DMS53 (cell line): ENCODE measurements around the gene SAXO1.
"Not testable (repeated sequence)": the region's sequence is repeated elsewhere in the genome, so short reads cannot be mapped to it uniquely, and the experiment has no call there.

Source experiments
- DNase-seq: peaks from one replicate; lab custom pipeline; 2025; lab: John Stamatoyannopoulos, UW

The SAXO1 gene

DNA sequence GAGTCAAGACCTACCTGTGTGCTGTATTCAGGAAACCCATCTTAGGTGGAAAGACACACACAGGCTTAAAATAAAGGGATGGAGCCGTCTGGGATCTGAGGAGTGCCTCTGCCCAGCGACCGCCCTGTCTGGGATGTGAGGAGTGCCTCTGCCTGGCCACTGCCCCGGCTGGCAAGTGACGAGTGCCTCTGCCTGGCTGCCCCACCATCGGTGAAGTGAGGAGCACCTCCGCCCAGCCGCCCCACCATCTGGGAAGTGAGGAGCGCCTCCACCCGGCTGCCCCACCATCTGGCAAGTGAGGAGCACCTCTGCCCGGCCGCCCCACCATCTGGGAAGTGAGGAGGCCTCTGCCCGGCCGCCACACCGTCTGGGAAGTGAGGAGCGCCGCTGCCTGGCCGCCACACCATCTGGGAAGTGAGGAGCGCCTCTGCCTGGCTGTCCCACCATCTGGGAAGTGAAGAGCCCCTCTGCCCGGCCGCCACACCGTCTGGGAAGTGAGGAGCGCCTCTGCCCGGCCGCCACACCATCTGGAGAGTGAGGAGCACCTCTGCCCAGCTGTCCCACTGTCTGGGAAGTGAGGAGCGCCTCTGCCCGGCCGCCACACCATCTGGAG, 33.7 kb downstream of the SAXO1 start:
- no peak for DNase-seq

DNA sequence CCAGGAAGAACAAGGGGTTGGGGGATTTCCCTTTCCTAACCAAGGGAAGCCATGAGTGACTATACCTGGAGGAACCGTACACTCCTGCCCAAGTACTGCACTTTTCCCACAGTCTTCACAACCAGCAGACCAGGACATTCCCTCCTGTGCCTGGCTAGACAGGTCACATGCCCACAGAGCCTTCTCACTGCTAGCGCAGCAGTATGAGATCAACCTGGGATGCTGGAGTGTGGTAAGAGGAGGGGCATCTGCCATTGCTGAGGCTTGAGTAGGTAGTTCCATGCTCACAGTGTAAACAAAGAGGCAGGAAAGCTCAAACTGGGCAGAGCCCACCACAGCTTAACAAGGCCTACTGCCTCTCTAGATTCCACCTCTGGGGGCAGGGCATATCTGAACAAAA, 35.9 kb downstream of the SAXO1 start:
- DNase-seq: peak; percentile 1

DNA sequence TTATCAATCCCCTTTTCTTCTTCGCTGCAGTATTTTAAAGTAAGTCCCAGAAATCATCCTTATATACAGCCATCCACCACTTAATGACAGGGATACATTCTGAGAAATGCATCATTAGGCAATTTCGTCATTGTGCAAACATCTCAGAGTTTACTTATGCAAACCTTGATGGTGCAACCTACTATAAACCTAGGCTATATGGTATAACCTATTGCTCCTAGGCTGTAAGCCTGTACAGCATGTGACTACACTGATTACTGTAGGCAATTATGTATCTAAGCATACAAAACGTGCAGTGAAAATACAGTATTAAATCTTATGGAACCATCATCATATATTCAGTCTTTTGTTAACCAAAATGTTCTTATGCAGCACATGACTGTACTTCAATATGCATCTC, 36.8 kb downstream of the SAXO1 start:
- peak; percentile 10 for DNase-seq

DNA sequence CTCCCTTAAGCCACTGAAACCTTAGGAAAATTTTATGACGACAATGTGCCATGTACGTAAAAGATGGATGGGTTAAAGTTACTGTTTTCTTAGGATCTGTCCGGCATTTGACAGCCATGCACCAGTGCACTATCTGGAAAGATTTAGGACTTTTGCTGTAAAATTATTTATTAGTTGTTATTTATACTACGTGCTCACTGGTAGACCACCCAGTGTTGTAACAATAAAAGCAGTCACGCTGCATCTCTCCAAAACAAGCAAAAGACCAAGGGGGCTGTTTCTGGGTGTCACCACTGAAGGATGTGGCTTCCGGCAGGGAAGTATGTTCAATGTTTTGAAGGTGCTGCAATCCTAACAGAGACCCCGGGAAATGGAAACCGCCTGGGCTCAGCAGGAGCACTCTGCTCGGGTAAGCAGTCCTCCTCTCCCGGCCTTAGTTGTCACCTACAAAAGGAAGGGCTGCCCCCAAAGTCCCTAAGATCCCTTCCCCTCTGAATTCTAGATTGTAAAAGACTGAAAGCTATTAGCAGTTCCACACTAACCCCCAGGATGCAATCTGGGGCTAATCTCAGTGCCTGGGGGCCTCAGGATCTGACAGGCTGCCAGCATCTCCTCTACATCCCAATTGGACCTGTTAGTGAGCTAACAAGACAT, 38.6 kb downstream of the SAXO1 start:
- no peak for DNase-seq

DNA sequence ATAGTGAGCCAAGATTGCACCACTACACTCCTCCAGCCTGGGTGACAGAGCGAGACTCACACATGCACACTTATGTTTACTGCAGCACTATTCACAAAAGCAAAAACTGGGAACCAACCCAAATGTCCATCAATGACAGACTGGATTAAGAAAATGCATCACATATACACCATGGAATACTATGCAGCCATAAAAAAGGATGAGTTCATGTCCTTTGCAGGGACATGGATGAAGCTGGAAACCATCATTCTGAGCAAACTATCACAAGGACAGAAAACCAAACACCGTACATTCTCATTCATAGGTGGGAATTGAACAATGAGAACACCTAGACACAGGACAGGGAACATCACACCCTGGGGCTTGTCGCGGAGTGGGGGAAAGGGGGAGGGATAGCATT, 41.8 kb downstream of the SAXO1 start:
- not testable (repeated sequence) for DNase-seq

DNA sequence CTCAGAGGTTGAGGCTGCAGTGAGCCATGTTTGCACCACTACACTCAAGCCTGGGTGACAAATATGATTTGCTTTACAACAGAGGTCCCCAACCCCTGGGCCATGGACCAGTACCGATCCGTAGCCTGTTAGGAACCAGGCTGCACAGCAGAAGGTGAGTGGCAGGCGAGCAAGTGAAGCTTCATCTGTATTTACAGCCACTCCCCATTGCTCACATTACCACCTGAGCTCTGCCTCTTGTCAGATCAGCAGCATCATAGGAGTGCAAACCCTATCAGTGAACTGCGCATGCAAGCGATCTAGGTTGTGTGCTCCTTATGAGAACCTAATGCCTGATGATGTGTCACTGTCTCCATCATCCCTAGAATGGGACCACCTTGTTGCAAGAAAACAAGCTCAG, 42.5 kb downstream of the SAXO1 start:
- no peak for DNase-seq

DNA sequence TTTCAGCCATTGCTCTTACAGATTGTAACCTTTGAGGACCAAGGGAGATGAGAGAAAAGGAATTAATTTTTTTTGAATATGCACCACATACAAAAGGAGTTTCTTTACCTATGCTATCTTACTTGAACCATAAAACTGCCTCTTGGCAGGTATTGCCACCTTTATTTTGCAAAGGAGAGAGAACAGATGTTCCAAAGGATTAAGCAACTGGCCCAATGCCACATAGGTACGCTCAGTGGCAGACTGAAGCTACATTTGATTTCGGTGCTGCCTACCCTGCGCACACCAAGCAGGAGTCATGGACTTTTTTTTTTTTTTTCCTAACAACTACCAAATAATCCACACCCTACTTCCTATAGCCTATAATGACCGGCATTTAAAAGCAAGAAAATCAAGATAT, 43.1 kb downstream of the SAXO1 start:
- DNase-seq: no peak

DNA sequence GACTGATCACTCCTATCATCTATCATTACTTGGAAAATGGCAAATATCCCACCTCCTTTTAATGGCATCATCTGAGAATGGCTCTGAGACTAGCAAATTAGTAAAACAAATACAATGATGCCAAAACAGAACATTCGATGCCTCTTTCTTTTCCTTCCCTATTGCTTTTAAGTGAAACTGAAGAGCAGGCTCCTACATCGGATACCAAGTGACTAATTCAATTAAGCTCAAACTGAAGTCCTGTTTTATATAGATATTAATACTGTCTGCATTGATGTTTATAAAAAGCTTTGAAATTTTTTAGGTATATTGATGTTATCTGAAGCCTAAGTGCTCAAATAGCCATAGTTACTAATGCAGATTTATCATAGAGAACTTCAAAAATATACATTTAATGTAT, 43.9 kb downstream of the SAXO1 start:
- no peak for DNase-seq

DNA sequence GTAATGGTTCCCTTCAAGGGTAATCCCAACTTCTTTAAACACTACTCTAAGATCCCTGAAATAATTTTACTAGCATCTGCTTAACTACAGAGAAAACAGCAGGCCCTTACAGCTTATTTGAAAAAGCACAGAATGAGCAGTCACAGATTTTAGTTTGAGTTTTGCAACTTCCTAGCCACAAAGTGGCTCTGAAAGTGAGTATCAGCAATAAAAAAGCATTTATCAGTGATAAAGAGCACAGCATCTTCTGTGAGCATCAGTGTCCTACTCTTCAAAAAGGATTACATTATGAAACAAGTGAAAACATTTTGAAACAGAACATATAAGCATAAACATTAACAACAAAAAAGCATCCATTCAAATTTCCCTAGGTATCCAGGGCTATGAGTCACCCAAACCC, 45.0 kb downstream of the SAXO1 start:
- DNase-seq: no peak

DNA sequence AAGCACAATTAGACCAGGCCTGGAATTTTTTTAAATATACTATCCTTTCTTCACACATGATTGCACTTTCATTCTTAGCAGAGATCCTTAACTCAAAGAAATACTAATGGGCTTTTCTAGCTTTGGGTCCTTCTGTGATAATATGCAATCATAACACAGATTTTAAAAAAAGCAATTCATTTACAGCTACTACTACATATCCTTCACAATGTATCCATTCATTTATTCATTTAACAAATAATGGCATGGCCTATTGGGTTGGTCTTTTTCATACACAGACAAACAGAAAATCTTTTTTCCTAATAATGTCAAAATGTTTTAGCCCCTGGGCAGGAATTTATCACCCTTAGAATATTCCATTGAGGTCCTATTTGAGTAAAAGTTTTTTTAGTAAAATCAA, 47.0 kb downstream of the SAXO1 start:
- DNase-seq: no peak

DNA sequence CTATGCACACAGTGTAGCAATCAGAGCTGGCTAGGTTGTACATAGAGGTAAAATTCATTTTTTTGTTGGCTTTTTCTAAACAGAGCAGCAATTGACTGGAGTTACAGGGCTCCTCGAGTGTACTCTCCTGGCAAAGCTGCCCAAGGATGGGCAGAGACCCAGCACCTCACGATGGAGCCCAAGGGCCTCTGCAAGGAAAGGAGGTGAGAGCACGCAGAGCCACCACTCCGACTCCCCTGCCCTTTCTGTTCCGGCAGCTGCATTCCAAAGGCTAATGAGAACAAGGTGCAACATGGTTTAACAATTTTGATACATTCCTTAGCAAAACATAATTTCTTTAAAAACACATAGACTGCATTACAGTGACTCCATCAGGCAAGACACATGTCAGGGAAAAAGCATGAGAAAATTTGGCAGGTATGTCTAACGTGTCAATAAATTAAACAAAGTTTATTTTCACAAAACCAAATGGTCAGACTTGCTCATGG, 47.5 kb downstream of the SAXO1 start:
- no peak for DNase-seq

DNA sequence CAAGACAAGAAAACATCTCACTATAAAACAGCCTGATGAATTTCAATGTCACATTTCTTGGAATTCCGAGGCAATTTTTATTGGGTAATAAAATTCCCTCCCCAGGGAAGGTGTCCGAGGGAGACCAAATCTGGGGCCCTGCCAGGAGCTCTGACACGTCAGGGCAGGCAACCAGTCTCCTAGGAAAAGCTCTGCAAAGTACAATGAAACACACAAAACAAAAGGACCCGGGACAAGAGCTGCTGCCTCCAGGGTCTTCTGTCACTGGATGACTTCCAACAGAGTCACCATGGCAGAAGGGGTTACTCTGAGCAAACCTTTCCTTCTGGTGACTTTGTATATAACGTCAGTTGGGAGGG, 50.8 kb downstream of the SAXO1 start:
- DNase-seq: no peak

DNA sequence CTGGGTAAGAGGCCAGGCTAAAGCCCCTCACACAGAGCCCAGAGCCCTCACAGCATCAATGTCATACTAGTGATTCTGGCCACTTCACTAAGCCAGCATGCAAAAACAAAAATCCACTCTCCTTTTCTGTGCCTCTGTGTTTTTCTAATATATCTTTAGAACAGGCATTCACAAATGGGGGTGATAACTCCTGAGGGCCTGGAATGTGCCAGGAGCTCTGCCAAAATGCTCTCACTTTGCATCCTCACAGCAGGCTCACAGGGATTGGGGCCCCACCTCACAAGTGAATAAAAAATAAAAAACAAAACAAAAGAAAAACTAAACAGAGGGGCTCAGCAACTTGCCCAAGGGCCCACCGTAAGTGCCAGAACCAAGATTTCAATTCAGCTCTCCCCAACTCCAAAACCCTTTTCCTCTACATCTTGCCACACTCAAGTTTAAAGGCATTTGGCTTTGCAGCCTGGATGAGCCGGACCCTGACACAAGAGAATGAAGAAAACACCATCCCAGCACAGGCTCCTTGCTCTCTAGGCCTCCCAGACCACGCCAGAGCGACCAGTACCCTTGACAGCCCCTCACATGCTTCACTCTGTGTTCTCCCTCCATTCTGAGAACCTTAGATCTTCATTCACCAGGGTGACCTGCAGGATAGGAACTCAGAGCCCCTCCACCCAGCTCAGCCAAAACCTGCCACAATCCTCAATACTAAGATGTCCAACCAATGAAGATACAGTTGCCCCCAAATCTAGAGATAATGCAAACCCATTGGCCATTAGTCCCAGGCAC, 51.3 kb downstream of the SAXO1 start:
- DNase-seq: no peak

DNA sequence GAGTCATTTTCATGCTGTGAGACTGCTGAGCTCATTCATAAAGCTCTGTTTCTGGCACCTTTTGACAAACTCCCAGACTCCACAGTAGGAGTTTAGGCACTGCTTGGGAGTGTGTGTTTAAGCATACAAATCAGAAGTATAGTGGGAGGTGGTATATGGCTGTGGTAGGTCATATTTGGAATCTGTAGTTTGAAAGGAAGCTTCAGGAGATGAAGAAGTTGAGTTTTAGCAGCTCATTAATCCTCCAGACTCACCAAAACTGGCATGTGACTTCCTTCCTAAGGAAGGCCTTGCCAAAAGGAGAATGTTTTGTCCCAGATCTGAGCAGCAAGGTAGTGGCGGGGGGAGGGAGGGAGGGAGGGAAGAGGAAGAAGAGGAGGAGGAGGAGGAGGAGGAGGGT, 52.8 kb downstream of the SAXO1 start:
- no peak for DNase-seq

DNA sequence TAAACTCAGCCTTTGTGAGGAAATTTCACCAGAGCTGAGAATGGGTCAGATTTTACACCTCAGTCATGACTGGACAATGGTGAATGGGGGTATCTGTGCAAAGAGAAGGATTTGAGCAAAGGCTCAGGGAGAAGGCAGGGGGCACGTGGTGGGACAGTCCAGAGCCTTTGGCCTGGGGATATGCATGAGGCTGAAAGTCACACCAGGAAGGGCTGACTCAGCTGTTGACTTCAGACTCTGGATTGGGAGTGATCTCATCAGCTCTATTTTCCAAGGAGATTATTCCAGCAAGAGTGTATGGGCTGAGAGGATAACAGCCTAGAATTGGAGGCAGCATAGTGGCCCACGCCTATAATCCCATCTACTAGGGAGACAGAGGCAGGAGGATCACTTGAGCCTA, 53.6 kb downstream of the SAXO1 start:
- DNase-seq: peak; percentile 8

DNA sequence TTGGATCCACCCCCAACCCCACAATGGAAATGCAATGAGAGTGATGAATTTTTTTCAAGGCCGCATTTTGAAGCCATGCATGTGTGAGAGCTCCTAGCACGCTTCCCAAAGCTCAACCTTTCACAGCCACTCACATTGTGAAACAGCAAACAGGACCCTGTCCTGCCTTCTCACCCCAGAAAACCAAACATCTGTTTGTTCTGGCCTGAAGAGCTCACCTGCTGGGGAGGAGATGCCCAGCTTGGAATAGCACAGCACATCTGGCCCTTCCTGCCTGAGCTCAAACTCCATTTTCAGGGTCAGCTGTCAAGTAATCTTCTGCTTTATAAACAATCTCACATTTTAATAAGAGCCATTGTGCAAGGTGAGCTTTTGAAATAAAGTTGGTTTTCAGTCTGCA, 54.8 kb downstream of the SAXO1 start:
- DNase-seq: no peak

DNA sequence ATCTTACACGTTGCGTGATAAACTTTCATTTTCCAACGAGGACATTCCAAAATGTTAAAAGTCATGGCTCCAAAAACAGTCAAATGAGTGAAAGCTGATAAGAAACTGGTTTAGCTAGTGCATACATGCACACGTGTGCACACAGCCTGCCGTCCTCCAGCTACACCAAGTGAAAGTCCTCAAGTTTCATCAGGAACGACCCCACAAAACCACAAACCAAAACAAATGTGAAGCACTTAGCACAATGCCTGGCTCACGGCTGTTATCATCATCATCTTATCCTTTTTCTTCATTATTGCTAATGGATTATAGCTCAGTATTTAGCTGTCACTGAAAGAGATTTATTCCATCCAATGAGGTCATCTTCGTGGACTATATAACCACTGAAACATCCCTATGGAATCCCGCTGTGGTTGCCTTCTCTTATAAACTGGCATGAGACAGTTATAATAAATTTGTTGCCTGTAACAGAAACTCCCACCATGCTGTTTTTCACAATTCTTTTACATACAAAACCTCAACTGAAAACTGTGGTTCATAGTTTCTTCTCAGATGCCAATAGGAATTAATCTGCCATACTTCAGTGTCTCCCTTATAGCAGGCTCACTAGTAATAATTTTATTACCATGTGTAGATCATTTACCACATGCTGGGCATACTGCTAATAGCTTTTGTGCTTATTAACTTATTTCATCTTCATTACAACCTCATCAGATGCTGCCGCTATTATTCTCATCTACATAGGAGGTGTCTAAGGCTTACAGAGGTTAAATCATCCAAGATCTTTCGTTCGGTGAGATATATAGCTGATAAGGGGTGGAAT, 56.1 kb downstream of the SAXO1 start:
- DNase-seq: no peak

DNA sequence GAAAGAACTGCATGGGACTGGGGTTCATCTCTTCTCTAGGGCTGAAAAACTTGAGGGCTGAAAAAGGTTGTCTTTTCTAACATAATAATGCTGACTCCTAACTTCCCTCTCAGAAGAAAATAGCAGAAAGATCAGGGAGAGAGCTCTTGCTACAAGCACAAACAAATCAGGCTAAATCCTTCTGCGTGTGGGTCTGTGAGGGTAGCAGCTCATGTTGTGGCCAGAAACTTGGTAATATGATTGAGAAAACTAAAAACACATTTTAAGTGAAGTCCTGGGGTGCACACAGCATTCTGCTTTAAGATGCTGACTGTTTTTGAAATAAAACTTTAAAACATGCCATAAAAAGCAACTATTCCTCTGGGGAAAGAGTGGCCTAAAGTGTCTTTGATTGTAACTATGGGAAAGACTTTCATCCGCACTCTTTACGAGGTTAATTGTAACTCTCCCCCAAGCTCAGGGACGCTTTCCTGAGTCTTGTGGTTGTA, 56.7 kb downstream of the SAXO1 start:
- no peak for DNase-seq

DNA sequence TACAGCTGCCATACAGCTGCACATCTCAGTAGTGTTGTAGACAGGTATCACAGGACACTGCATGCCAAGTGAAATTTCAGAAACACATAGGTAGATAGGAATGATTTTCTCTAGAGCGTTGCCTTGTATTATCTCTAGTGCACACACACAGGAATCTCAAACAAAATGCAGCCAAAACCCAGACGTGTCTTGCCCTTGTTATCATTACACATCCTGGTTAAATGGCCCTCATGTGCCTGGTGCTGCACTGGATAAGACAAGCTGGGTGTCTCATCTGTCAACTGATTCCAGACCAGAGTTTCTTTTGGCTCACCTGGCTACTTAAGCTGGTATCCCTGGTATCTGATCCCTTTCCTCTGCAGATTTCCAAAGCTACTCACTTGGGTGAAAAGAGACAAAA, 59.7 kb downstream of the SAXO1 start:
- DNase-seq: no peak

DNA sequence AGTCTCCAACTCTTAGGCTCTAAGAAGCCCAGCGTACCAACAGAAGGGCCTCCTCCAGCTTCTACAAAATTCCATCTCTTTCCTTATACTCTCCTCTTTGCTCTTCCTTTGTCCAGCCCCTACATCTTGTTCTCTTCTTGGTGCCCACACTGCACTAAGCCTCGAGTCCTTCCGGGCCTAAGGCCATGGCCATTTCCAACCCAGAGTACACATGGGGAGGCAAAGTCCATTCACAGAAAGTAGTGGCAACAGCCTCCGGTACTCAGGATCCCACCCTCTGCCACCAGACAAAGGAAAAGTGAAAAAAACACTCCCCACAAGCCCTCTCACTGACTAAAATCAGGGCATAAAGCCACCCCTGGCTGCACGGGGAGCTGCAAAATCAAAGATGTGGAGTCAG, 60.3 kb downstream of the SAXO1 start:
- DNase-seq: no peak

DNA sequence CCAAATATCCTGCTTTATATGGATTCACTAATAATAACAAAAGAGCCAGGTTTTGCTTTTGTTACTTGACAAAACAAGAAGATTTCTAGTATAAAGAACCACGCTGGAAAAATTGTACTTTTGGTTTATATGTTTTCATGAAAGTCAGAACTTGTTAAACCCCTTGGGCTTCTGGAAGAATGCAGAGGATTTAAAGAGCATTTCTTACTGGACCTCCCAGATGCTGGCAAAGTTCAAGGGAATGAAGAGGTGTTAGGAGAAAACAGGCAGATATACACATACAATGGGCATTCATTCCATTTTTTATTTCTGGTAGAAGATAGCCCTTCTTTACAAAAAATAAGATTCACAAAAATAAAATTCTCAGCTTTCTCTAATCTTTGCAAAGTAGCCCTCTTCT, 61.1 kb downstream of the SAXO1 start:
- DNase-seq: no peak

DNA sequence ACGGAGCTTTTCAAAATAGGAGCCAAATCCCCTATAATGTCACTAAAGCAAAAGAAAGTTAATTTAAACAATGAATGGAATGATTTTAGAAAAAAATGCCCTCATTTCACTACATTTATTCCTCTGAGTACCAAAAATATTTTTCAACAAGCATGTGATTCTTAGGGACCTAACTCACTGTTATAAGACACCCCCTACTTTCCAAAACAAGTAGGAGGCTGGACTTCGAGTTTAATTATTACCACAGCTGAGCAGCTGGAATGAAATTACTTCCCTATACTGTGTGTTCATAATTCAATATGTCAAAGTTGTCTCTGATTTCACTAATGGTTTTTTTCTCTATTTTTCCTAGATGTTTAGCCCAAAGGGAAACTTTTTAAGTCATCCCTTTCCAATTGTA, 61.6 kb downstream of the SAXO1 start:
- no peak for DNase-seq
